HG02678 (cell line): ENCODE results near the gene ATG9B.

Experiments used
- ATAC-seq: cut with Tn5 transposase; IDR thresholded peaks from one replicate; pipeline ENCODE4 v1.9.1; 2021; ENCODE audit warnings: mild to moderate bottlenecking, moderate library complexity; ENCODE audit not compliant: unreplicated experiment

Gene ATG9B

GRCh38 chr7:151024435-151025056 lies at the start of gene ATG9B:
Gene ATG9B (minus strand): TSS chr7:151024494. CDS start chr7:151024423, 71 bp downstream.
- ATAC-seq = no peak

GRCh38 chr7:151073990-151074389 lies 49.7 kb upstream of the ATG9B start:
- ATAC-seq = no peak

GRCh38 chr7:151071032-151071866 lies 47.0 kb upstream of the ATG9B start:
- no peak for ATAC-seq

- no peak for ATAC-seq
Measured at GRCh38 chr7:151070574-151070960, 46.3 kb upstream of the ATG9B start.

- no peak for ATAC-seq
Measured at GRCh38 chr7:151069841-151070573, 45.7 kb upstream of the ATG9B start.

GRCh38 chr7:151068069-151068773 lies 43.9 kb upstream of the ATG9B start:
- no peak for ATAC-seq

GRCh38 chr7:151066273-151066974 lies 42.1 kb upstream of the ATG9B start:
- ATAC-seq = no peak

- ATAC-seq = no peak
Measured at GRCh38 chr7:151065516-151065915, 41.2 kb upstream of the ATG9B start.

GRCh38 chr7:151064993-151065392 lies 40.7 kb upstream of the ATG9B start:
- no peak for ATAC-seq

- ATAC-seq = no peak
Measured at GRCh38 chr7:151064454-151064853, 40.2 kb upstream of the ATG9B start.

- no peak for ATAC-seq
Measured at GRCh38 chr7:151063212-151063561, 38.9 kb upstream of the ATG9B start.

GRCh38 chr7:151062399-151063211 lies 38.3 kb upstream of the ATG9B start:
- no peak for ATAC-seq

- no peak for ATAC-seq
Measured at GRCh38 chr7:151062111-151062398, 37.8 kb upstream of the ATG9B start.

- ATAC-seq = no peak
Measured at GRCh38 chr7:151061213-151062110, 37.2 kb upstream of the ATG9B start.

- no peak for ATAC-seq
Measured at GRCh38 chr7:151060416-151061212, 36.3 kb upstream of the ATG9B start.

- ATAC-seq = no peak
Measured at GRCh38 chr7:151060113-151060415, 35.8 kb upstream of the ATG9B start.

GRCh38 chr7:151059367-151060112 lies 35.2 kb upstream of the ATG9B start, which contains the start of gene SLC4A2:
Gene SLC4A2 (plus strand): TSS chr7:151059589. CDS start chr7:151061988, 2,399 bp downstream.
- ATAC-seq = peak; percentile 34
